B cell (primary cell): ENCODE results near the gene FSIP1. TPM values are rescaled to one million over a fixed set of nuclear protein-coding genes. Genes with fewer than 3 reads are reported as not detected.

Source experiments
- ATAC-seq: fragments of 200-7000 bp; cut with Tn5 transposase; one replicate; pipeline ENCODE4 v1.10.0; 2021; ENCODE audit warnings: low read depth, mild to moderate bottlenecking, moderate number of reproducible peaks, moderate library complexity
- CTCF ChIA-PET: fragments of 350-600 bp; sonication (Branson Sonifier 250); formaldehyde crosslinking; loops from one replicate; lab custom pipeline; 2021; ENCODE audit warnings: antibody characterized with exemption, inconsistent platforms; lab: Charles Lee
- POLR2A ChIA-PET: fragments of 350-600 bp; sonication (Branson Sonifier 250); formaldehyde crosslinking; loops from one replicate; lab custom pipeline; 2021; ENCODE audit warnings: antibody characterized with exemption; lab: Charles Lee
- DNase-seq: peaks from one replicate; pipeline ENCODE4 v3.0.0; 2013
- H2AFZ ChIP-seq: 2 replicates; pipeline ENCODE4 v1.6.1; 2012; ENCODE audit warnings: mild to moderate bottlenecking, low read depth, low read length; ENCODE audit not compliant: insufficient read depth, poor library complexity, severe bottlenecking
- H3K27ac ChIP-seq, 2 donors: 1 replicate in 1 of 2; 2 replicates in 1 of 2; pipeline ENCODE4 v1.5.1; 2012 to 2013; ENCODE audit warnings: low read length in 2 of 2, mild to moderate bottlenecking in 2 of 2, moderate library complexity in 1 of 2
- H3K27me3 ChIP-seq, 4 experiments: fragments of 200-600 bp in 1 of 4; sonication (generic) in 1 of 4; replicated peaks in 1 of 4; 1 replicate in 2 of 4; 2 replicates in 2 of 4; pipeline versions ENCODE4 v1.6.1 to v1.7.0; 2013 to 2016; ENCODE audit warnings: low read length in 3 of 4, mild to moderate bottlenecking in 2 of 4, mixed read lengths in 1 of 4, moderate library complexity in 1 of 4; ENCODE audit not compliant: insufficient read depth in 4 of 4, control insufficient read depth in 3 of 4; ENCODE audit errors: control extremely low read depth in 1 of 4
- H3K36me3 ChIP-seq, 2 experiments: replicated peaks in 1 of 2; 1 replicate in 1 of 2; 2 replicates in 1 of 2; pipeline versions ENCODE4 v1.6.1 to v1.7.1; 2013; ENCODE audit warnings: low read length in 1 of 2; ENCODE audit not compliant: insufficient read depth in 2 of 2, control insufficient read depth in 1 of 2; ENCODE audit errors: control extremely low read depth in 1 of 2, extremely low read depth in 1 of 2
- H3K4me1 ChIP-seq, 2 donors: fragments of 200-600 bp in 1 of 2; sonication (generic) in 1 of 2; 1 replicate in 1 of 2; 2 replicates in 1 of 2; pipeline versions ENCODE4 v1.5.1 to v1.6.1; 2013 to 2017; ENCODE audit warnings: low read length in 2 of 2; ENCODE audit not compliant: control insufficient read depth in 2 of 2, insufficient read depth in 2 of 2
- H3K4me2 ChIP-seq: replicated peaks from 2 replicates; pipeline ENCODE3; 2012; ENCODE audit warnings: mild to moderate bottlenecking, low read depth, low read length; ENCODE audit not compliant: poor library complexity, severe bottlenecking
- H3K4me3 ChIP-seq, 5 experiments: fragments of 200-600 bp in 1 of 5; sonication (generic) in 1 of 5; 1 replicate in 3 of 5; 2 replicates in 2 of 5; pipeline versions ENCODE4 v1.5.1 to v1.7.0; 2011 to 2016; ENCODE audit warnings: low read length in 4 of 5, mild to moderate bottlenecking in 4 of 5, low read depth in 2 of 5, control low read depth in 1 of 5, moderate library complexity in 1 of 5; ENCODE audit not compliant: insufficient read depth in 1 of 5; ENCODE audit errors: control extremely low read depth in 1 of 5, extremely low read depth in 1 of 5
- H3K79me2 ChIP-seq: fragments of 200-600 bp; sonication (generic); one replicate; pipeline ENCODE4 v1.6.0; 2016; ENCODE audit warnings: low read length; ENCODE audit not compliant: control insufficient read depth, insufficient read depth
- H3K9ac ChIP-seq: fragments of 200-600 bp; sonication (generic); 2 replicates; pipeline ENCODE4 v1.6.1; 2017; ENCODE audit warnings: mild to moderate bottlenecking, low read length, moderate library complexity
- H3K9me3 ChIP-seq, 3 donors: one replicate each; pipeline versions ENCODE4 v1.6.1 to v1.7.1; 2013; ENCODE audit warnings: low read length in 2 of 3; ENCODE audit not compliant: control insufficient read depth in 2 of 3, insufficient read depth in 1 of 3; ENCODE audit errors: control extremely low read depth in 1 of 3
- H4K20me1 ChIP-seq: 2 replicates; pipeline ENCODE4 v1.6.0; 2012; ENCODE audit warnings: mild to moderate bottlenecking, low read length; ENCODE audit not compliant: insufficient read depth, control insufficient read depth, poor library complexity, severe bottlenecking
- H3K27ac Mint-ChIP-seq: one replicate; pipeline ENCODE4 v1.8.0; 2021; ENCODE audit warnings: mixed read lengths
- H3K27me3 Mint-ChIP-seq: one replicate; pipeline ENCODE4 v1.8.0; 2021; ENCODE audit warnings: mixed read lengths
- H3K4me1 Mint-ChIP-seq: one replicate; pipeline ENCODE4 v1.8.0; 2021; ENCODE audit warnings: mixed read lengths
- H3K4me3 Mint-ChIP-seq: one replicate; pipeline ENCODE4 v1.8.0; 2021; ENCODE audit warnings: mixed read lengths
- H3K9me3 Mint-ChIP-seq: one replicate; pipeline ENCODE4 v1.8.0; 2022; ENCODE audit warnings: mixed read lengths; ENCODE audit not compliant: insufficient read depth
- EZH2 ChIP-seq: IDR thresholded peaks from 2 replicates; pipeline ENCODE4 v1.6.1; 2012; ENCODE audit warnings: borderline replicate concordance, low read depth, mild to moderate bottlenecking, moderate library complexity, low read length; ENCODE audit not compliant: insufficient read depth, poor library complexity, severe bottlenecking
- WGBS: methylation state at CpG from one replicate; pipeline ENCODE4 v1.1.5; 2013; ENCODE audit warnings: missing lambda C conversion rate; ENCODE audit not compliant: insufficient coverage; 5-methylcytosine and 5-hydroxymethylcytosine counted together
- intact Hi-C: fragments of 100-400 bp; cut with micrococcal nuclease; formaldehyde crosslinking; loops from one replicate; pipeline ENCODE4 v1.10.0; 2022
- polyA plus RNA-seq: library from polyadenylated mRNA; depleted of rRNA; stranded (reverse); fragments of >200 nt; gene quantifications from 2 replicates; pipeline ENCODE4 v1.2.3, GENCODE V29; 2012
- total RNA-seq, 2 donors: library from RNA; stranded (reverse); fragments of 120-200 nt in 1 of 2; gene quantifications; 1 replicate in 1 of 2; 2 replicates in 1 of 2; pipeline versions ENCODE4 v1.2.3 to v1.2.4, GENCODE V29; 2013 to 2022
- TF ChIP-seq, protein P1 (sequence below): fragments of 200-600 bp; IDR thresholded peaks from one replicate; pipeline ENCODE4 v1.8.0; 2022; ENCODE audit warnings: antibody characterized with exemption, mild to moderate bottlenecking

FSIP1 gene
- total and polyA plus RNA-seq, 2 donors (not counting 1 experiment from before 2014, with no cell fraction given), result 0.19 to 0.49 TPM

DNA sequence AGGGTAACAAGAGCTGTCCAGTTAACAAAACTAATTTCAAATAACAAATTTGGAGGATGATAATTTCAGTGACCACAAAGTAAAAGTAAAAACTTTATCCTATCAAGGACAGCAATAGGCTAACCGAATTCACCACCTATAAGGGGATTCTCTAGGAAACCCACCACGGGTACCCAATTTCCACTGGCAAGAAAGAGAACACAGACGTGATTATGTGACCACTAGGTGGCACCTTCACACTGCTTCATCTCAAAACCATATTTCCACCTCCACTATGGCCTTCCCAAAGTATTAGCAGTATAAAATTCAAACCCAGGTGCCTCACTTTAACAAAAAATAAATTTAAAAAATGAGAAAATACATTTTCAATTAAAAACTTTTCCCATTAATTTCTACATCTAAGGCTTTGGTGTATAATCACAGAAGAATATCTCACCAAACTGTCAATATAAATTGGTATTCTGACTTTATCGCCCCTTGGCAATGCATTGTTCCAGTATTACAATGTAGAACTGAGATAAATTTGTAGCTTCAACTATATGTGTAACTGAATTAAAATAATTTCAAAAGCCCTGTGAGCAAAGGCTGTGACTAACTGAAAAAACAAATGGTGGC lies 96.5 kb downstream of the FSIP1 start:
- 0% methylated on average over 3 of the region's 4 CpGs for WGBS
- Histone ChIP-seq H3K36me3 (no peaks in the 10 kb centered on the region), H3K4me3 (no peak overlapping the region), H3K4me2 (no peak overlapping the region), H3K4me1 (no peaks in the 10 kb centered on the region), H3K27me3 (no peaks in the 10 kb centered on the region), H3K79me2 (no peaks in the 10 kb centered on the region), H4K20me1 (no peaks in the 10 kb centered on the region), H3K27ac (no peak overlapping the region), H3K9ac (no peak overlapping the region), H3K9me3 (no peaks in the 10 kb centered on the region), H2AFZ (no peak overlapping the region)
- ATAC-seq (peak; percentile 33), DNase-seq (peak; percentile 56)
- CTCF ChIA-PET, result interaction anchor here (0.5 to 5.4 kb wide), 13 partner anchors 9 to 1074 kb away, joined by 3 to 71 read pairs (median 3); partner anchors contain the start of gene PLCB2
- intact Hi-C loops, result loop anchor here (1.0 to 5.0 kb wide), 2 partner anchors 71 to 736 kb away; no protein-coding TSS in a partner anchor
- no peaks in the 10 kb centered on the region for H3K9me3 Mint-ChIP-seq
- peaks cover 4% of the 10 kb centered on the region for H3K27me3 Mint-ChIP-seq
- POLR2A ChIA-PET, result no interaction called here
- no peak overlapping the region for H3K27ac Mint-ChIP-seq
- TF ChIP-seq, protein P1, sequence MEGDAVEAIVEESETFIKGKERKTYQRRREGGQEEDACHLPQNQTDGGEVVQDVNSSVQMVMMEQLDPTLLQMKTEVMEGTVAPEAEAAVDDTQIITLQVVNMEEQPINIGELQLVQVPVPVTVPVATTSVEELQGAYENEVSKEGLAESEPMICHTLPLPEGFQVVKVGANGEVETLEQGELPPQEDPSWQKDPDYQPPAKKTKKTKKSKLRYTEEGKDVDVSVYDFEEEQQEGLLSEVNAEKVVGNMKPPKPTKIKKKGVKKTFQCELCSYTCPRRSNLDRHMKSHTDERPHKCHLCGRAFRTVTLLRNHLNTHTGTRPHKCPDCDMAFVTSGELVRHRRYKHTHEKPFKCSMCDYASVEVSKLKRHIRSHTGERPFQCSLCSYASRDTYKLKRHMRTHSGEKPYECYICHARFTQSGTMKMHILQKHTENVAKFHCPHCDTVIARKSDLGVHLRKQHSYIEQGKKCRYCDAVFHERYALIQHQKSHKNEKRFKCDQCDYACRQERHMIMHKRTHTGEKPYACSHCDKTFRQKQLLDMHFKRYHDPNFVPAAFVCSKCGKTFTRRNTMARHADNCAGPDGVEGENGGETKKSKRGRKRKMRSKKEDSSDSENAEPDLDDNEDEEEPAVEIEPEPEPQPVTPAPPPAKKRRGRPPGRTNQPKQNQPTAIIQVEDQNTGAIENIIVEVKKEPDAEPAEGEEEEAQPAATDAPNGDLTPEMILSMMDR, result peak; percentile 92
- no peak for TF ChIP-seq EZH2
- H3K4me1 Mint-ChIP-seq, result no peaks in the 10 kb centered on the region
- H3K4me3 Mint-ChIP-seq, result no peak overlapping the region

- ChIA-PET CTCF (interaction anchor here (0.7 to 5.4 kb wide), 11 partner anchors 10 to 652 kb away, joined by 3 to 71 read pairs (median 4); partner anchors contain the start of gene PLCB2), POLR2A (no interaction called here)
- intact Hi-C loops, result loop anchor here (5.0 kb wide), 1 partner anchor 737 kb away; no protein-coding TSS in a partner anchor
- Histone ChIP-seq H3K9me3 (no peaks in the 10 kb centered on the region), H2AFZ (no peak overlapping the region), H3K4me1 (no peaks in the 10 kb centered on the region), H3K9ac (no peak overlapping the region), H3K79me2 (no peaks in the 10 kb centered on the region), H3K27me3 (no peaks in the 10 kb centered on the region), H3K36me3 (no peaks in the 10 kb centered on the region), H3K27ac (no peak overlapping the region), H3K4me3 (no peak overlapping the region), H3K4me2 (no peak overlapping the region), H4K20me1 (no peaks in the 10 kb centered on the region)
- Mint-ChIP-seq H3K4me3 (no peak overlapping the region), H3K9me3 (no peaks in the 10 kb centered on the region), H3K27me3 (peaks cover 4% of the 10 kb centered on the region), H3K4me1 (no peaks in the 10 kb centered on the region), H3K27ac (no peak overlapping the region)
- no CpG with 5 or more reads among the region's 1 CpG for WGBS
- TF ChIP-seq, protein P1, result no peak
- no peak for TF ChIP-seq EZH2
- DNase-seq (no peak), ATAC-seq (no peak)
Measured at GRCh38 chr15:39685367-39685766, 97.3 kb downstream of the FSIP1 start.
